ENCODE measurements around the gene LILRA5. TPM values are rescaled to one million over a fixed set of nuclear protein-coding genes. Genes with fewer than 3 reads are reported as not detected.

The LILRA5 gene
- total RNA-seq, 1 experiment from 2014 or later = not detected

DNA sequence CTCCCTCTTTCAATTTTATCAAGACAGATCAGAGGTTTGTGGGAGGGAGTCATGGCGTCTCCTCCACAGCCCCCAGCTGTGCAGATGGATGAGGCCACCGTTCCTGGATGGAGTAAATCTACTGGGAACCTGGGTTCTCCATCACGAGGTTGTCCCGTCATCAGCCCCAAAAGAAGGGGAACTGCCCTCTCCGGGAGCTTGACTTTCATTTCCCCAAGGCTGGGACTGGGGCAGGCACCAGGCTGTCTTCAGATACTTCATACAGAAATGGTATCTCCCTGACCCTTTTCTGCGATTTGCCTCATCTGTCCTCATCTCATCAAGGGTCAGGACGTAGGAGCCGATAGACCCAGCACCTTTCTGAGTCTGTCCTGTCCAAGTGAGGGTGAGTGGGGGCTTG, 41.9 kb downstream of the LILRA5 start:
- TF ChIP-seq, protein P1, sequence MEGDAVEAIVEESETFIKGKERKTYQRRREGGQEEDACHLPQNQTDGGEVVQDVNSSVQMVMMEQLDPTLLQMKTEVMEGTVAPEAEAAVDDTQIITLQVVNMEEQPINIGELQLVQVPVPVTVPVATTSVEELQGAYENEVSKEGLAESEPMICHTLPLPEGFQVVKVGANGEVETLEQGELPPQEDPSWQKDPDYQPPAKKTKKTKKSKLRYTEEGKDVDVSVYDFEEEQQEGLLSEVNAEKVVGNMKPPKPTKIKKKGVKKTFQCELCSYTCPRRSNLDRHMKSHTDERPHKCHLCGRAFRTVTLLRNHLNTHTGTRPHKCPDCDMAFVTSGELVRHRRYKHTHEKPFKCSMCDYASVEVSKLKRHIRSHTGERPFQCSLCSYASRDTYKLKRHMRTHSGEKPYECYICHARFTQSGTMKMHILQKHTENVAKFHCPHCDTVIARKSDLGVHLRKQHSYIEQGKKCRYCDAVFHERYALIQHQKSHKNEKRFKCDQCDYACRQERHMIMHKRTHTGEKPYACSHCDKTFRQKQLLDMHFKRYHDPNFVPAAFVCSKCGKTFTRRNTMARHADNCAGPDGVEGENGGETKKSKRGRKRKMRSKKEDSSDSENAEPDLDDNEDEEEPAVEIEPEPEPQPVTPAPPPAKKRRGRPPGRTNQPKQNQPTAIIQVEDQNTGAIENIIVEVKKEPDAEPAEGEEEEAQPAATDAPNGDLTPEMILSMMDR (conservative IDR thresholded peaks at IDR 0.05) = no peak
- TF ChIP-seq EZH2 (IDR thresholded peaks at IDR 0.05; ENCODE audit: low read depth) = no peak
- Histone ChIP-seq H4K20me1 (ENCODE audit: insufficient read depth) (no peaks in the 10 kb centered on the region), H3F3A (ENCODE audit: insufficient read depth, low read depth) (no peaks in the 10 kb centered on the region), H3K4me2 (no peak overlapping the region), H3K27ac (no peak overlapping the region), H3K79me2 (ENCODE audit: low read depth) (no peaks in the 10 kb centered on the region), H2AFZ (no peak overlapping the region), H3K36me3 (ENCODE audit: low read depth) (no peaks in the 10 kb centered on the region), H3K9me2 (ENCODE audit: insufficient read depth) (no peaks in the 10 kb centered on the region), H3K4me1 (replicated peaks; ENCODE audit: insufficient read depth) (no peaks in the 10 kb centered on the region), H3K27me3 (ENCODE audit: insufficient read depth, low read depth) (peaks cover 91% of the 10 kb centered on the region), H3K4me3 (no peak overlapping the region), H3K9me3 (ENCODE audit: insufficient read depth, low read depth) (no peaks in the 10 kb centered on the region)
- intact Hi-C loops (cut with micrococcal nuclease; ENCODE audit: unreplicated experiment) = no loop called here
- ChIA-PET CTCF (no interaction called here), POLR2A (ENCODE audit: unreplicated experiment) (no interaction called here)
- DNase-seq = no peak
- BruUV-seq (replicated peaks) = no TSS peak

DNA sequence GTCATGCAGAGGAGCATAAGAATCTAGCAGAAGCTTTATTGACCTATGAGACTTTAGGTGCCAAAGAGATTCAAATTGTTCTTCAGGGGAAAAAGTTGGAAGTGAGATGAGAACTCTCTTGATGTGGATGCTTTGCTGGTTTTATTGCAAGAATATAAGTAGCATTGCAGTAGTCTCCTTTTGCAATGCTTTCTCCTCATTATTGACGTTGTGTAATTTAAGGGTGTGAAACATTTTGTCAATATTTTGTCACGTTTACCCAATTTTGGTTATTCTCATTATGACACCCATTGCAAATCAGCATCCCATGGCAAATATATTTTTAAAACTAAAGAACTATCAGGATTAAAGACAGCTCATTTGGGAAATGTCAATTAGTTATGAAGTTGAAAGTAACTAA, 44.0 kb downstream of the LILRA5 start:
- no peaks in the 10 kb centered on the region for H3K9me3 ChIP-seq (ENCODE audit: insufficient read depth, low read depth)
- H3F3A ChIP-seq (ENCODE audit: insufficient read depth, low read depth) = no peaks in the 10 kb centered on the region
- H3K4me3 ChIP-seq = no peak overlapping the region
- ChIA-PET CTCF (interaction anchor here (0.8 kb wide), 1 partner anchor 122 kb away, joined by 3 read pairs; no protein-coding TSS in a partner anchor), POLR2A (ENCODE audit: unreplicated experiment) (no interaction called here)
- no peaks in the 10 kb centered on the region for H3K9me2 ChIP-seq (ENCODE audit: insufficient read depth)
- no TSS peak for BruUV-seq (replicated peaks)
- H3K4me2 ChIP-seq = no peak overlapping the region
- H2AFZ ChIP-seq = no peak overlapping the region
- no peaks in the 10 kb centered on the region for H3K4me1 ChIP-seq (replicated peaks; ENCODE audit: insufficient read depth)
- H3K79me2 ChIP-seq (ENCODE audit: low read depth) = no peaks in the 10 kb centered on the region
- intact Hi-C loops (cut with micrococcal nuclease; ENCODE audit: unreplicated experiment) = no loop called here
- no peaks in the 10 kb centered on the region for H3K36me3 ChIP-seq (ENCODE audit: low read depth)
- no peak overlapping the region for H3K27ac ChIP-seq
- peaks cover 88% of the 10 kb centered on the region for H3K27me3 ChIP-seq (ENCODE audit: insufficient read depth, low read depth)
- TF ChIP-seq EZH2 (IDR thresholded peaks at IDR 0.05; ENCODE audit: low read depth) = no peak
- TF ChIP-seq, protein P1 (conservative IDR thresholded peaks at IDR 0.05) = no peak
- no peaks in the 10 kb centered on the region for H4K20me1 ChIP-seq (ENCODE audit: insufficient read depth)
- DNase-seq = no peak

DNA sequence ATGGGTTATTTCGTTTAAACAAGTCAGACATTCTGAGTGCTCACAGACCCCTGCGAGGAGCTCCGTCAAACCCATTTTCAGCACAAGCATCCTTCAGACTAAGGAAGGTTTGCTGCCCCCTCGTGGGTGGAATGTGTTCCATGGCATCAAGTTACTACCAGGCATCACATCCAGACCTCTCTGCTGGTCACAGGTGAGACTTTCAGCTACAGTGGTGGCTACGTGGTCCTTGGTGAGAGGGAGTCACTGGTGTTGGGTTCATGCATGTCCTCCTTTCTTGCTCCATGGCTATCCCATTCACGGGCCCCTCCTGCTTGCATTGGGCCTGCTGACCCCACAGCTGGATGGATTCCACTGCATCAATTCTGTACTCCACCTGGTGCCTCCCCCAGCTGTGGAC, 46.8 kb downstream of the LILRA5 start:
- H3K9me3 ChIP-seq (ENCODE audit: insufficient read depth, low read depth) = no peaks in the 10 kb centered on the region
- BruUV-seq (replicated peaks) = no TSS peak
- intact Hi-C loops (cut with micrococcal nuclease; ENCODE audit: unreplicated experiment) = no loop called here

More for the DNA sequence above, 46.8 kb downstream of the LILRA5 start:
- Histone ChIP-seq H3K27me3 (ENCODE audit: insufficient read depth, low read depth) (peaks cover 77% of the 10 kb centered on the region), H3K36me3 (ENCODE audit: low read depth) (no peaks in the 10 kb centered on the region), H3K4me2 (no peak overlapping the region), H3F3A (ENCODE audit: insufficient read depth, low read depth) (no peaks in the 10 kb centered on the region), H3K27ac (no peak overlapping the region), H3K4me3 (no peak overlapping the region), H2AFZ (no peak overlapping the region), H3K9me2 (ENCODE audit: insufficient read depth) (no peaks in the 10 kb centered on the region), H4K20me1 (ENCODE audit: insufficient read depth) (no peaks in the 10 kb centered on the region), H3K4me1 (replicated peaks; ENCODE audit: insufficient read depth) (no peaks in the 10 kb centered on the region), H3K79me2 (ENCODE audit: low read depth) (no peaks in the 10 kb centered on the region)
- peak; percentile 69 to 79 for DNase-seq
- ChIA-PET CTCF (interaction anchor here (0.5 to 0.6 kb wide), 7 partner anchors 13 to 1152 kb away, joined by 3 to 7 read pairs (median 4); partner anchors contain the start of gene TSEN34), POLR2A (ENCODE audit: unreplicated experiment) (interaction anchor here (0.6 kb wide), 3 partner anchors 78 to 1451 kb away, joined by 3 to 6 read pairs (median 5); no protein-coding TSS in a partner anchor)
- TF ChIP-seq, protein P1 (conservative IDR thresholded peaks at IDR 0.05) = peak; percentile 95
- no peak for TF ChIP-seq EZH2 (IDR thresholded peaks at IDR 0.05; ENCODE audit: low read depth)

Data from PC-9 (cell line).